Measurements from ENCODE around the gene RNU2-1. TPM values are rescaled to one million over a fixed set of nuclear protein-coding genes. Genes with fewer than 3 reads are reported as not detected.
"Not testable (repeated sequence)": the region's sequence is repeated elsewhere in the genome, so short reads cannot be mapped to it uniquely, and the experiment has no call there.

RNU2-1 gene
- total RNA-seq = 1,000 to 10,000 TPM; 1,770 to 1,970 (median 1,905) TPM

DNA sequence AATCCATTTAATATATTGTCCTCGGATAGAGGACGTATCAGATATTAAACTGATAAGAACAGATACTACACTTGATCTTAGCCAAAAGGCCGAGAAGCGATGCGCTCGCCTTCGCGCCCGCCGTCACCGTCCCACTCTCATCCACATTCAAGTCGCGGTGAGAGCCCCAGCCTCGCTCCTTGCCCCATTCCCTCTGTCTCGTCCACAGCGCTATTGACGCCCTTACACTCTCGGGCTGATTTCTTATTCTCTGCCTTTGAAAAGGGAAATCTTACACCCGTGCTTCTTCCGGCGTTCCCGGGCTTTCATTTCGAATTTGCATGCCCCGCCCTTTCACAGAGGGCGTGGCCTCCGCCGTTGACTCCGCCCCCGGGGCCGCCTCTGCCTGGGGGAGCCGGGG, at the start of gene RNU2-1:
Gene RNU2-1, minus strand, starts transcription at position 101 of the 400 bp plus-strand sequence.
- H3K4me3 Mint-ChIP-seq; H3K27me3 Mint-ChIP-seq (ENCODE audit: low read depth); H3K9me3 Mint-ChIP-seq; H3K36me3 Mint-ChIP-seq (ENCODE audit: insufficient read depth); ATAC-seq; H3K4me1 Mint-ChIP-seq (ENCODE audit: low read depth); DNase-seq: not testable (repeated sequence)

GRCh38 chr17:43272914-43273313, 39.1 kb upstream of the RNU2-1 start:
- not testable (repeated sequence) for H3K9me3 Mint-ChIP-seq; DNase-seq; H3K4me1 Mint-ChIP-seq (ENCODE audit: low read depth); H3K27me3 Mint-ChIP-seq (ENCODE audit: low read depth); H3K4me3 Mint-ChIP-seq; H3K36me3 Mint-ChIP-seq (ENCODE audit: insufficient read depth)
- peak in 1 of 2 donors; percentile 54 for ATAC-seq

DNA sequence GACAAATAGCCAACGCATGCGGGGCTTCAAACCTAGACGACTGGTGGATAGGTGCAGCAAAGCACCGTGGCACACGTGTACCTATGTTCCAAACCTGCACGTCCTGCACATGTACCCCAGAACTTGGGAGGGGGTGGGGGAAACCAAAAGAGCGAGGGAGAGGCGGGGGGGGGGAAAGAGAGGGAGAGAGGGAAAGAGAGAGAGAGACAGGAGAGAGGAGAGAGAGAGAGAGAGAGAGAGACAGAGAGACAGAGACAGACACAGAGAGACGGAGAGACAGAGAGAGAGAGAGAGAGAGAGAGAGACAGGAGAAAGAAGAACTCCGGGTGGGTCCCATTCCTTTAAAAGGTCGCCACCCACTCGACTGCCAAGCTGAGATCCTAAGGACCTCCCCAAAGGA, 38.7 kb upstream of the RNU2-1 start:
- H3K9me3 Mint-ChIP-seq; ATAC-seq; H3K36me3 Mint-ChIP-seq (ENCODE audit: insufficient read depth); DNase-seq; H3K4me1 Mint-ChIP-seq (ENCODE audit: low read depth); H3K27me3 Mint-ChIP-seq (ENCODE audit: low read depth); H3K4me3 Mint-ChIP-seq: not testable (repeated sequence)

- not testable (repeated sequence) for H3K4me3 Mint-ChIP-seq; H3K36me3 Mint-ChIP-seq (ENCODE audit: insufficient read depth); H3K27me3 Mint-ChIP-seq (ENCODE audit: low read depth); DNase-seq; H3K9me3 Mint-ChIP-seq; H3K4me1 Mint-ChIP-seq (ENCODE audit: low read depth)
- peak; percentile 43 to 50 for ATAC-seq
These were observed 37.1 kb upstream of the RNU2-1 start for GRCh38 chr17:43270552-43271504.

- not testable (repeated sequence) for ATAC-seq; H3K27me3 Mint-ChIP-seq (ENCODE audit: low read depth); H3K9me3 Mint-ChIP-seq; DNase-seq; H3K4me1 Mint-ChIP-seq (ENCODE audit: low read depth); H3K36me3 Mint-ChIP-seq (ENCODE audit: insufficient read depth); H3K4me3 Mint-ChIP-seq
These were observed 12.7 kb upstream of the RNU2-1 start for GRCh38 chr17:43246456-43246855.

GRCh38 chr17:43240596-43241352, 7.0 kb upstream of the RNU2-1 start:
- H3K36me3 Mint-ChIP-seq (ENCODE audit: insufficient read depth); DNase-seq; H3K4me1 Mint-ChIP-seq (ENCODE audit: low read depth); H3K9me3 Mint-ChIP-seq; H3K27me3 Mint-ChIP-seq (ENCODE audit: low read depth); H3K4me3 Mint-ChIP-seq: not testable (repeated sequence)
- ATAC-seq = peak; percentile 48 to 50

- not testable (repeated sequence) for DNase-seq; H3K36me3 Mint-ChIP-seq (ENCODE audit: insufficient read depth); H3K4me3 Mint-ChIP-seq; H3K27me3 Mint-ChIP-seq (ENCODE audit: low read depth); H3K9me3 Mint-ChIP-seq; H3K4me1 Mint-ChIP-seq (ENCODE audit: low read depth)
- peak; percentile 46 to 50 for ATAC-seq
These were observed 5.8 kb upstream of the RNU2-1 start for GRCh38 chr17:43239597-43239996.

GRCh38 chr17:43233263-43233662, 514 bp downstream of the RNU2-1 start:
- H3K4me3 Mint-ChIP-seq; H3K27me3 Mint-ChIP-seq (ENCODE audit: low read depth); H3K4me1 Mint-ChIP-seq (ENCODE audit: low read depth); DNase-seq; H3K36me3 Mint-ChIP-seq (ENCODE audit: insufficient read depth); H3K9me3 Mint-ChIP-seq; ATAC-seq: not testable (repeated sequence)

DNA sequence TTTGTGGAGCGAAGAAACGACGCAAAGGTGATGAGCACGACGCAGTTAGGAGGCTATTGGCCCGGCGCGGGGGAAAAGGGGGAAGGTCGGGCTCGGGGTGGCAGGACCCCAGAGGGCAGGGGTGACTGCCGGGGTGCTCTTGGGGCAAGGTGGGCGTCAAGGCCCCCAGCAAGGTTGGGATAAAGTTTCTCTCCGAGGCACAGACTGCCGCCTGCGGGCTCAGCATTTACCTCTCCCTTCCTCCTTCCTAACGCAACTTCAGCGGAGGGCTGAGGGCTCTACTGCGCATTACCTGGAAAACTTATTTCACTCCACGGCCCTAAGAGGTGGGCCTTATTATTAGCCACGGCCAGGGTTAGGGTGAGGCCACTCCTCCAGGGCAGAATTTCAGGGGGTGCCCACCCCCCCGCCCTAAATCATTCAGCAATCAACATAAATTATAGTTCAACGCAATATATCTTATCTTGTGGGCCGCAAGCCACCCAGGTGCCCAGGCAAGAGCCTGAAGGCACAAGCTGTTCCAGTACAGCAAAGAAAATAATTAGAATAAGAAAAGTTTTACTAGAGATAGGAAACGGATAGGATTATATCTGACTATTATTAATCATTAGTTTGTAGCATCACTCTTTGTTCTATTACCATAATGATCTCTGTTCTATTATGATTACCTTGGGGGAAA, 1.6 kb downstream of the RNU2-1 start:
- ATAC-seq; H3K4me3 Mint-ChIP-seq; H3K36me3 Mint-ChIP-seq (ENCODE audit: insufficient read depth); H3K4me1 Mint-ChIP-seq (ENCODE audit: low read depth); H3K27me3 Mint-ChIP-seq (ENCODE audit: low read depth); DNase-seq; H3K9me3 Mint-ChIP-seq: not testable (repeated sequence)

- not testable (repeated sequence) for H3K4me1 Mint-ChIP-seq (ENCODE audit: low read depth); DNase-seq; H3K27me3 Mint-ChIP-seq (ENCODE audit: low read depth); ATAC-seq; H3K9me3 Mint-ChIP-seq; H3K36me3 Mint-ChIP-seq (ENCODE audit: insufficient read depth); H3K4me3 Mint-ChIP-seq
These were observed 2.4 kb downstream of the RNU2-1 start for GRCh38 chr17:43231205-43232020.

GRCh38 chr17:43228020-43228782, 5.6 kb downstream of the RNU2-1 start, which contains the start of gene CCDC200:
CCDC200 (minus strand) TSS chr17:43228623; CDS start chr17:43228554, 69 bp downstream.
- not testable (repeated sequence) for H3K36me3 Mint-ChIP-seq (ENCODE audit: insufficient read depth); H3K4me1 Mint-ChIP-seq (ENCODE audit: low read depth); H3K9me3 Mint-ChIP-seq; DNase-seq; H3K27me3 Mint-ChIP-seq (ENCODE audit: low read depth); H3K4me3 Mint-ChIP-seq; ATAC-seq

GRCh38 chr17:43226393-43226792, 7.4 kb downstream of the RNU2-1 start:
- Mint-ChIP-seq H3K4me3 (no peak overlapping the region), H3K4me1 (ENCODE audit: low read depth) (peaks cover 2% of the 10 kb centered on the region), H3K36me3 (ENCODE audit: insufficient read depth) (peaks cover 5% of the 10 kb centered on the region), H3K27me3 (ENCODE audit: low read depth) (no peaks in the 10 kb centered on the region), H3K9me3 (no peaks in the 10 kb centered on the region)
- DNase-seq = no peak
- no peak for ATAC-seq

DNA sequence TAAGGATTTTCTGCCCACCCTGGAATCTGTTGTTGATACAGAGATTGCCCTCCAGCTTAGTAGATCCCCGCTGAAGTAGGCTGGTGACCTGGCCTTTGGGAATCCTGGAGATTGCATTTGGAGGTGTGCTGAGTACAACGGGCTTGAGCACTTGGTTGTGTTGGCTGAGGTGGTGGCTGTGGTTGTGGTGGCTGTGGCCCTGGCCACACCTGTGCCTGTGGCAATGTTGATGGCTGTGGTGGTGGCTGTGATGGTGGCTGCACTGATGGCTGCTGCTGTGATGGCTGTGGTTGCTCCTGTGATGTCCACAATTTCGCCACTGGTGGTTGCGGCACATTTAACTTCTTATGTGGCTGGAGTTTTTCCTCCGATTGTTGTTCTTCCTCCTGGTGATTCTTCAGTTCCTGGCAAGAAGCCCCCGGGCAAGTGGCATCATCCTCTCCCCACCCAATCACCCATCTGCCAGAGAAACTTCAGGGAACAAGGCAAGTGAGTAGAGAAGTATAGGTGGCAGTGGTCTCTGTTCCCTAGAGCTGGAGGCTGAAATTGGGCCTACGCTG, 9.6 kb downstream of the RNU2-1 start:
- DNase-seq = no peak
- H3K4me3 Mint-ChIP-seq = no peak overlapping the region
- no peak for ATAC-seq
- H3K36me3 Mint-ChIP-seq (ENCODE audit: insufficient read depth) = peaks cover 9% of the 10 kb centered on the region
- no peaks in the 10 kb centered on the region for H3K27me3 Mint-ChIP-seq (ENCODE audit: low read depth)
- no peaks in the 10 kb centered on the region for H3K9me3 Mint-ChIP-seq
- H3K4me1 Mint-ChIP-seq (ENCODE audit: low read depth) = peaks cover 5% of the 10 kb centered on the region
